ENCODE data around the gene GABRA5. TPM values are rescaled to one million over a fixed set of nuclear protein-coding genes. Genes with fewer than 3 reads are reported as not detected.

Gene GABRA5
- total RNA-seq, 1 experiment from 2014 or later: 23.3 TPM

- no peak for TF ChIP-seq ETV6 (CRISPR knock-in tag; IDR thresholded peaks at IDR 0.05)
- TF ChIP-seq E2F5 (CRISPR knock-in tag; IDR thresholded peaks at IDR 0.05): no peak
- TF ChIP-seq JUN (CRISPR knock-in tag; IDR thresholded peaks at IDR 0.05): no peak
- no peak for TF ChIP-seq E2F4 (CRISPR knock-in tag; IDR thresholded peaks at IDR 0.05; ENCODE audit: borderline replicate concordance, low read depth)
- no peak for TF ChIP-seq ZNF425 (CRISPR knock-in tag; conservative IDR thresholded peaks at IDR 0.05)
- no peak for TF ChIP-seq ATF1 (CRISPR knock-in tag; IDR thresholded peaks at IDR 0.05)
- TF ChIP-seq IRF1 (CRISPR knock-in tag; IDR thresholded peaks at IDR 0.05): no peak
- no peak for TF ChIP-seq SP1 (CRISPR knock-in tag; conservative IDR thresholded peaks at IDR 0.05)
- no peak for TF ChIP-seq E2F1 (CRISPR knock-in tag; IDR thresholded peaks at IDR 0.05)
- no peak for TF ChIP-seq ZMAT4 (CRISPR knock-in tag; IDR thresholded peaks at IDR 0.05)
- TF ChIP-seq USF1 (CRISPR knock-in tag; IDR thresholded peaks at IDR 0.05): no peak
- no peak for TF ChIP-seq TEAD1 (CRISPR knock-in tag; IDR thresholded peaks at IDR 0.05)
- TF ChIP-seq KAT7 (CRISPR knock-in tag; IDR thresholded peaks at IDR 0.05; ENCODE audit: borderline replicate concordance): no peak
- no peak for TF ChIP-seq NFE2L1 (CRISPR knock-in tag; IDR thresholded peaks at IDR 0.05)
- no peak for TF ChIP-seq RELA (CRISPR knock-in tag; IDR thresholded peaks at IDR 0.05; ENCODE audit: borderline replicate concordance)
- no peak for TF ChIP-seq NR1H2 (CRISPR knock-in tag; IDR thresholded peaks at IDR 0.05)
- TF ChIP-seq ZSCAN18 (CRISPR knock-in tag; IDR thresholded peaks at IDR 0.05): no peak
- TF ChIP-seq RORB (CRISPR knock-in tag; IDR thresholded peaks at IDR 0.05): no peak
- Mint-ChIP-seq H3K4me3 (no peak overlapping the region), H3K27me3 (ENCODE audit: low read depth) (no peaks in the 10 kb centered on the region), H3K4me1 (peaks cover 2% of the 10 kb centered on the region; the same call in 1 of the 2 replicates), H3K9me3 (no peaks in the 10 kb centered on the region), H3K36me3 (no peaks in the 10 kb centered on the region; the same call in 1 of the 2 replicates), H3K27ac (no peak overlapping the region)
- DNase-seq (ENCODE audit: low spot score): no peak
- ChIA-PET POLR2A (no interaction called here), CTCF (interaction anchor here (3.5 kb wide), 1 partner anchor 35 kb away, joined by 11 read pairs; no protein-coding TSS in a partner anchor)
- no peak for ATAC-seq
Observed at GRCh38 chr15:26926081-26926480, 59.2 kb downstream of the GABRA5 start.

Data from WTC11 (cell line).